Coronary artery (tissue), 2 donors: ENCODE results near the gene SH3BGRL2.

Experiments
- DNase-seq: peaks from one replicate; pipeline ENCODE4 v3.0.0-alpha.2; 2017; ENCODE audit warnings: low spot score
- H3K27ac ChIP-seq, 2 donors: fragments of 200-600 bp; sonication (generic); one replicate each; pipeline ENCODE4 v1.5.1; 2016 to 2019
- H3K4me3 ChIP-seq: fragments of 200-600 bp; sonication (generic); 2 replicates; pipeline ENCODE4 v1.5.1; 2016; ENCODE audit warnings: mild to moderate bottlenecking, moderate library complexity
- TF ChIP-seq, protein P1 (sequence below): fragments of 200-600 bp; sonication (generic); IDR thresholded peaks from one replicate; pipeline ENCODE4 v1.5.1; 2019; ENCODE audit warnings: antibody characterized with exemption

Gene SH3BGRL2

DNA sequence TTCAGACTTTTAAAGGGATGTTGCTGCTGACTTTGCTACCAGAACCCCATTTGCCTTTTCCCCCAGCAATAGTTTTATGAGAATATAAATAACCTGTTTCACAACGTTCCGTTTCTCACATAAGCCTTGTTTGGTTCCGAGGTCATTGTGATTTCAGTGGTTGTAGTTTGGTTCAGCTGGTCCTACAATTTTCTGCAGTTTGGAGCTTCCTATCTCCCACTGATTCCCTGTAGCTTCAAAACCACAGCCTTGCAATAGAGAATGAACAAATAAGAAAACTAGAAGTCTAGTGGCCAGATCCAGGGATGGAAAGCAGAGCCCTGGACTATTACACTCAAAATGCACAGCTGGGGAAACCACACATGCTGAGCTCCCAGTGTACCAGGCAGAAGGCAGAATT is 24.1 kb upstream of the SH3BGRL2 start:
- H3K27ac ChIP-seq, result no peak overlapping the region
- H3K4me3 ChIP-seq, result no peak overlapping the region
- TF ChIP-seq, protein P1, sequence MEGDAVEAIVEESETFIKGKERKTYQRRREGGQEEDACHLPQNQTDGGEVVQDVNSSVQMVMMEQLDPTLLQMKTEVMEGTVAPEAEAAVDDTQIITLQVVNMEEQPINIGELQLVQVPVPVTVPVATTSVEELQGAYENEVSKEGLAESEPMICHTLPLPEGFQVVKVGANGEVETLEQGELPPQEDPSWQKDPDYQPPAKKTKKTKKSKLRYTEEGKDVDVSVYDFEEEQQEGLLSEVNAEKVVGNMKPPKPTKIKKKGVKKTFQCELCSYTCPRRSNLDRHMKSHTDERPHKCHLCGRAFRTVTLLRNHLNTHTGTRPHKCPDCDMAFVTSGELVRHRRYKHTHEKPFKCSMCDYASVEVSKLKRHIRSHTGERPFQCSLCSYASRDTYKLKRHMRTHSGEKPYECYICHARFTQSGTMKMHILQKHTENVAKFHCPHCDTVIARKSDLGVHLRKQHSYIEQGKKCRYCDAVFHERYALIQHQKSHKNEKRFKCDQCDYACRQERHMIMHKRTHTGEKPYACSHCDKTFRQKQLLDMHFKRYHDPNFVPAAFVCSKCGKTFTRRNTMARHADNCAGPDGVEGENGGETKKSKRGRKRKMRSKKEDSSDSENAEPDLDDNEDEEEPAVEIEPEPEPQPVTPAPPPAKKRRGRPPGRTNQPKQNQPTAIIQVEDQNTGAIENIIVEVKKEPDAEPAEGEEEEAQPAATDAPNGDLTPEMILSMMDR, result no peak
- no peak for DNase-seq

DNA sequence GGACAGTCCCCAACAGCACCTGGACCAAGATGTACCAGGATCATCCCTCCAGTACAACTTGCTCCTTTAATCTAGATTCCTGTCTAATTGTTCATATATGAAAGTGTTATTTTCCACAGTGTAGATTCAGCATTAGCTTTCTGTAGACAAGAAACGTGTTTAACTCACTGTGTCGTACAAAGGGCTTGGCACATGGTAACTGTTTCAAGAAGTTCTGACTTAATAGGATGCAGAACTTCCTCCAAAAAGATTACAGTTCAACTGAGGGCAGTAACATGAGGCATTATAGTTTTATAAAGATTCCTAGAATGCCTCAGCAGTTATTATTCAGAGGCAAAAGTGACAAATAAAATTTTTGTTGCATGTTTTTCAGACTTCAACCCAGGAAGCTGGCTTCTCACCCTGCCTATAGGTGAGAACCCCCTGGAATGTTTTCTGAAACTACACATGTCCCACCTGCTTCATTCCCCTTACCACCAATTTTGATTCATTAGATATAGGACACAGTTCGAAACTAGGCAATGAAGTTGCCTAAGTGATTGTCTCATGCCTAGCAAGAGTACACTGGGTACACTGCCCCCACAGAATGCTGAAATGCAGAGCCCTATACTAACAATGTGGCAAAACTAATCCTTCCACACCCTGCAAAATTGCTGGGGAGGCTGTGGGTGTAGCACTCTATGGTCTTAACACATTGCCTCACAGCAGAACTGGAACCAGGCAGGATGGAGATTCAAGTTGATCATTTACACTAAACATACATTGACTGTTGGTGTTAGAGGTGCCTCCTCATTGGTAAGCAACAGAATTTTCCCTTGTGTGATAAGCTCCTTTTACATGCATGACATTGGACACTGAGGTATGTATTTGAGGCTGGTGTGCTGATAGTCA is 22.6 kb upstream of the SH3BGRL2 start:
- Histone ChIP-seq H3K27ac (no peak overlapping the region), H3K4me3 (no peak overlapping the region)
- no peak for DNase-seq
- TF ChIP-seq, protein P1, result no peak

DNA sequence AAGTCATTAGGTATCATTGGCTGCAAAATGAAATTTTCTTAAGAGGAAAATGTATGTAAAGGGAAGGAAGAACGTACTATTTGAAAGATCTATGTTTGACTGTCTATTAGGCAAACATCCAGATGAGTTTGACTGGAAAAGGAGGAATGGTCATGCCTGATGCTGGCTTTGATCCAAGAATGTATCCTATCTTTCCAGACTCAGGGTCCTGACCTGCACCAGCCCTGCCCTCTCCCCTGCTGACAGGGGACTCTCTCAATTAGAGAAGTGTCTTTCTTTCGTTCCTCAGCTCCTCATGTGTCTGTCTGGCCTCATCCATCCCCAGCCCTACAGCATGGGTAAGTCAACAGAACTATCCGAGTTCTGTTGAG is 21.9 kb upstream of the SH3BGRL2 start:
- Histone ChIP-seq H3K4me3 (no peak overlapping the region), H3K27ac (no peak overlapping the region)
- DNase-seq, result no peak
- TF ChIP-seq, protein P1, result no peak

DNA sequence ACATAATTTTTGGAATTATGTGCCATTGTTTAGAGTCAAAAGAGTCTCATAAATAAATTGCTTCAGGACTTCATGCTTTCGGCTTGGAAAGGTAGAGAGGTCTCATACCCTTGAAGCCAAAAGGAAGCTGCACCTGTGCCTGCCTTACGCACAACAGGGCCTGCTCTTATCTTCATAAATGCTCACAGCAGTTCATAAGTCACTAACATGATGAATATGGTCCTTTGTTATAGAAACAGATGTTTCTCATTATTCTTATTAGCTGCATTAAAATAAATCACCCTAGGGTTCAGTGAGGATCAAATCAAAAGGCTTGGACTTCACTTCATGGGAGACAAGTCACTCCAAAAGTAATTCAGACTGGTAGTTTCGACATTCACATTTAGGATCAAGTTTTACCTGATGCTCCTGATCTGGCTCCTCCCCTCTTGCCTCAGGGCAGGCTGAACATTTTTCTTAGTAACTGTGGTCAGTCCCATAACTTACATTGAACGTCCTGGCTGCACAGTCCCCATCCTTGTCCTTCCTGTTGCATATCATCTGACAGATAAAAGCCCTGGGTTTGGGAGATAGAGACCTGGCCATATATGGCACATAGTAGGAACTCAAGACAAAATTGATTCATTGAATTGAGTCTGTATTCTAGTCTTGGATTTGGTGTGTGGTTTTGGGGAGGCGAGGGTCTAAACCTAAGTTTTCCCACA is 20.7 kb upstream of the SH3BGRL2 start:
- TF ChIP-seq, protein P1, result no peak
- DNase-seq, result no peak
- Histone ChIP-seq H3K27ac (no peak overlapping the region), H3K4me3 (no peak overlapping the region)

DNA sequence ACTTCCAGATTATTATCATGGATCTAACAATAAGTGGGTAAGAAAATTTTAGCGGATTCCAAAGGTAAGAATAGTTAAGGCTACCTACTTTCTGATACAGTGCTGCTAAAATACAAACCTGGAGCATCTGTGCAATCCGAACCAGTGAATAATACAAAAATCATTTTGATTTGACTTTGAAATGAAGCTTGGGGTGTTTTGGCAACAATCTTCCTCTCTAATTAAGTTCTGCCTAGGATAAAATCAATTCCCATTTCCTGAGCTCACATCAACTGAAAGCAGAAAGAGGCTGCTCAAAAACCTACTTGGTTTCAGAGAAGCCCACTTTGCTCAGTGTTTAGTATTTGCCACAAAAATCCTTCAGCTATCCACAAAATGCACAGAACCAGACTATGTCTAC is 18.7 kb upstream of the SH3BGRL2 start:
- TF ChIP-seq, protein P1, result no peak
- Histone ChIP-seq H3K27ac (no peak overlapping the region), H3K4me3 (no peak overlapping the region)
- no peak for DNase-seq

DNA sequence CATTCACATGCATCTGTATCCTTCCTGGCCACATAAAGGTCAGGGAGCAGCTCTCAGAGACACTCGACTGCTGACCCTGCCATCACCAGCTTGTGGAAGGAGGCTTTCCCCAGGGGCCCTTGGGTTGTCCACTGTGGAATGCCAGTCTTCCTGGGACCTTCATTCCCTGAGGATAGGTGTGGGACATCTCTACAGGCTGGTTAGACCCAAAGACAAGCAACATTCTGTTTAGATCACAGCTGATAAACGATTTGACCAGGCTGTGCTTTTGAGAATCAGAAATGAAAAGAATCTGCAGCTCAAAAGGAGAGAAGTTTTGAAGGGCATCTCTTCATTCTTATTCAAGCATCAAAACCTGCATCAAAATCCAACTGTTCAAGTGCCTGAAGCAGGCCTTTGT is 18.2 kb upstream of the SH3BGRL2 start:
- TF ChIP-seq, protein P1, result no peak
- Histone ChIP-seq H3K27ac (no peak overlapping the region), H3K4me3 (no peak overlapping the region)
- DNase-seq, result no peak
